HAP-1 (cell line): ENCODE measurements around the gene CTNND2.
A peak's percentile ranks its signal among the peaks of the same experiment; 100 is the strongest.

ENCODE experiments used
- DNase-seq, 2 experiments: peaks; one replicate each; pipeline ENCODE4 v3.0.0-alpha.2; 2016 to 2020; ENCODE audit warnings: low spot score in 2 of 2
- H3K27me3 ChIP-seq: fragments of 250-450 bp; sonication (Bioruptor Pico); 2 replicates; pipeline ENCODE4 v1.5.1; 2020; ENCODE audit warnings: low read depth, mild to moderate bottlenecking, moderate library complexity
- H3K36me3 ChIP-seq: fragments of 250-450 bp; sonication (Bioruptor Pico); replicated peaks from 2 replicates; pipeline ENCODE4 v1.5.1; 2020; ENCODE audit warnings: mild to moderate bottlenecking
- H3K4me1 ChIP-seq: fragments of 250-450 bp; sonication (Bioruptor Pico); 2 replicates; pipeline ENCODE4 v1.5.1; 2020; ENCODE audit warnings: mild to moderate bottlenecking
- H3K4me3 ChIP-seq: fragments of 250-450 bp; sonication (Bioruptor Pico); 2 replicates; pipeline ENCODE4 v1.5.1; 2020; ENCODE audit warnings: mild to moderate bottlenecking, moderate library complexity
- H3K9me3 ChIP-seq: fragments of 250-450 bp; sonication (Bioruptor Pico); 2 replicates; pipeline ENCODE4 v1.5.1; 2020; ENCODE audit warnings: mild to moderate bottlenecking, moderate library complexity
- in situ Hi-C: fragments of 300-500 bp; cut with MboI; formaldehyde crosslinking; loops from 3 replicates; pipeline ENCODE4 v1.14.3; 2020; ENCODE audit warnings: low sequenced_read_pairs, inconsistent platforms, mixed read lengths

CTNND2 gene

GRCh38 chr5:10994091-10994986 is 909.9 kb downstream of the CTNND2 start:
- Histone ChIP-seq H3K4me1 (no peaks in the 10 kb centered on the region), H3K4me3 (no peak overlapping the region), H3K27me3 (no peaks in the 10 kb centered on the region), H3K36me3 (no peaks in the 10 kb centered on the region), H3K9me3 (no peaks in the 10 kb centered on the region)
- in situ Hi-C loops, result no loop called here
- DNase-seq, result no peak

DNA sequence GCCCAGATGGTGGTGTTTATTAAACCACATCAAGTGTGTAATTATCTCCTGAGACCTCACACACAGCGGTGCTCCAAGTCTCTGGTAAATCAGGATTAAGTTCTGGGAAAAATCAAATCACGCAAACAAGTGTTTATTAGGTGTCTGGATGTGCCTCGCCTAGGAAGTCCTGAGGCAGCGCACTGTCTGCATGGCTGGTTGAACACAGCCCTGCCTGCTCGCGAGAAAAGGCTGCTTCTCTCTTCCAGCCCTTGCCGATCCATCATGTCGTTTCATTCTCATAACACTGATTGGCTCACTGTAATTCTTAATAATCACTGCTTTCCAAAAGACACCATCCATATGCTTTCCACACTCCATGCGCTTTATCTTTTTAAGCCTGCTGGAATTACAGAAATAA is 913.6 kb downstream of the CTNND2 start:
- no peak for DNase-seq
- Histone ChIP-seq H3K4me1 (no peaks in the 10 kb centered on the region; the same call in 1 of the 2 replicates), H3K4me3 (no peak overlapping the region), H3K9me3 (no peaks in the 10 kb centered on the region), H3K36me3 (no peaks in the 10 kb centered on the region), H3K27me3 (no peaks in the 10 kb centered on the region)
- in situ Hi-C loops, result no loop called here

- in situ Hi-C loops, result no loop called here
- no peak for DNase-seq
- Histone ChIP-seq H3K9me3 (no peaks in the 10 kb centered on the region), H3K36me3 (no peaks in the 10 kb centered on the region), H3K4me3 (no peak overlapping the region), H3K4me1 (no peaks in the 10 kb centered on the region; the same call in 1 of the 2 replicates), H3K27me3 (no peaks in the 10 kb centered on the region)
These were observed 914.5 kb downstream of the CTNND2 start for GRCh38 chr5:10989577-10990263.

GRCh38 chr5:10988622-10989021 is 915.6 kb downstream of the CTNND2 start:
- Histone ChIP-seq H3K4me1 (no peaks in the 10 kb centered on the region; the same call in 1 of the 2 replicates), H3K36me3 (no peaks in the 10 kb centered on the region), H3K27me3 (no peaks in the 10 kb centered on the region), H3K4me3 (no peak overlapping the region), H3K9me3 (no peaks in the 10 kb centered on the region)
- in situ Hi-C loops, result no loop called here
- no peak for DNase-seq

- Histone ChIP-seq H3K27me3 (no peaks in the 10 kb centered on the region), H3K4me1 (no peaks in the 10 kb centered on the region; the same call in 1 of the 2 replicates), H3K36me3 (no peaks in the 10 kb centered on the region), H3K9me3 (no peaks in the 10 kb centered on the region), H3K4me3 (no peak overlapping the region)
- peak; percentile 34 to 80 for DNase-seq
- in situ Hi-C loops, result no loop called here
These were observed 916.2 kb downstream of the CTNND2 start for GRCh38 chr5:10987925-10988504.

GRCh38 chr5:10987276-10987924 is 916.8 kb downstream of the CTNND2 start:
- H3K27me3 ChIP-seq, result no peaks in the 10 kb centered on the region
- H3K9me3 ChIP-seq, result no peaks in the 10 kb centered on the region
- no peaks in the 10 kb centered on the region for H3K36me3 ChIP-seq
- DNase-seq, result no peak
- in situ Hi-C loops, result no loop called here
- H3K4me1 ChIP-seq, result no peaks in the 10 kb centered on the region; the same call in 1 of the 2 replicates
- no peak overlapping the region for H3K4me3 ChIP-seq

DNA sequence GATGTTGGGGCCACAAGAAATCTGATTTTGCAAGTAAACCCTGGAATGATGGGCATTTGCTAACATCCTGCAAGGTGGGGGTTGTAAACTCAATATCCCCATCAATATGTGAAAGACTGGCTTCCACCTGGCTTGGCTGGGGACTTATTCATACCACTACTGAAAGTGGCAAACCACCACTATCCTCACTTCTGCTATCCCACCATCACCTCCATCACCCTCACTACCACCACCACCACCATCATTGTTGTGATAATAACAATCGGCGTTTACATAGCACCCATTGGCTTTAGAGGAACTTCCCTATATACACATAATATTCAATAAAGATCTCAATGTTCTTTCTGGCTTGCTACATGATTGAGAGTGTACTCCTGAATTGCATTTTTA is 918.5 kb downstream of the CTNND2 start:
- H3K27me3 ChIP-seq, result no peaks in the 10 kb centered on the region
- H3K9me3 ChIP-seq, result no peaks in the 10 kb centered on the region
- no peaks in the 10 kb centered on the region for H3K36me3 ChIP-seq
- H3K4me1 ChIP-seq, result no peaks in the 10 kb centered on the region; the same call in 1 of the 2 replicates
- in situ Hi-C loops, result no loop called here
- no peak for DNase-seq
- H3K4me3 ChIP-seq, result no peak overlapping the region

GRCh38 chr5:10985091-10985720 is 919.0 kb downstream of the CTNND2 start:
- Histone ChIP-seq H3K4me1 (no peaks in the 10 kb centered on the region; the same call in 1 of the 2 replicates), H3K27me3 (no peaks in the 10 kb centered on the region), H3K4me3 (no peak overlapping the region), H3K9me3 (no peaks in the 10 kb centered on the region), H3K36me3 (no peaks in the 10 kb centered on the region)
- DNase-seq, result no peak
- in situ Hi-C loops, result no loop called here

GRCh38 chr5:10984021-10984715 is 920.1 kb downstream of the CTNND2 start:
- H3K4me3 ChIP-seq, result no peak overlapping the region
- no peaks in the 10 kb centered on the region for H3K27me3 ChIP-seq
- in situ Hi-C loops, result no loop called here
- no peaks in the 10 kb centered on the region for H3K9me3 ChIP-seq
- H3K36me3 ChIP-seq, result no peaks in the 10 kb centered on the region
- H3K4me1 ChIP-seq, result no peaks in the 10 kb centered on the region; the same call in 1 of the 2 replicates
- DNase-seq, result no peak

GRCh38 chr5:10982626-10983025 is 921.6 kb downstream of the CTNND2 start:
- no peak overlapping the region for H3K4me3 ChIP-seq
- no peaks in the 10 kb centered on the region for H3K36me3 ChIP-seq
- H3K4me1 ChIP-seq, result no peaks in the 10 kb centered on the region
- in situ Hi-C loops, result no loop called here
- no peaks in the 10 kb centered on the region for H3K27me3 ChIP-seq
- no peaks in the 10 kb centered on the region for H3K9me3 ChIP-seq
- DNase-seq, result no peak

- no peak overlapping the region for H3K4me3 ChIP-seq
- in situ Hi-C loops, result no loop called here
- no peak for DNase-seq
These were observed 922.3 kb downstream of the CTNND2 start for GRCh38 chr5:10981932-10982331.

DNA sequence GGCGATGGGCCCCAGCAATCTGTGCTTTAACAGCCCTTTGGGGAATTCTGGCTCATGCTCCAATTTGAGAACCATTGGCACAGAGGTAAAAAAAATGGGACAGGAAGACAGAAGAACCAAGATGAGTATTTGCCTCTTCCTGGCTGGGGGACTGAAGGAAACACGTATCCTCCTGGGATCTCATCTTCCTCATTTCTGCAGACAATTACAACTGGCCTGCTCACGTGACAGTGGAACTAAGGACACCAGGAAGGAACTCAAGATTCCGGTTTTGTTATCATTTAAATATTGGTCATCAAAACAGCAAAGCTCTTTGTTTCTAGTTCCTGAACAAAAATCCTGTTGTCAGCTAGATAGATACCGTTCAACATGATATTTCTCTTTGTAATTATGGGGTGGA is 927.2 kb downstream of the CTNND2 start:
- H3K9me3 ChIP-seq, result no peaks in the 10 kb centered on the region
- DNase-seq, result no peak
- H3K4me3 ChIP-seq, result no peak overlapping the region
- H3K36me3 ChIP-seq, result no peaks in the 10 kb centered on the region
- H3K4me1 ChIP-seq, result no peaks in the 10 kb centered on the region
- in situ Hi-C loops, result no loop called here
- no peaks in the 10 kb centered on the region for H3K27me3 ChIP-seq

More at GRCh38 chr5:10981932-10982331, 922.3 kb downstream of the CTNND2 start:
- no peaks in the 10 kb centered on the region for H3K9me3 ChIP-seq
- H3K27me3 ChIP-seq, result no peaks in the 10 kb centered on the region
- H3K36me3 ChIP-seq, result no peaks in the 10 kb centered on the region
- no peaks in the 10 kb centered on the region for H3K4me1 ChIP-seq

- Histone ChIP-seq H3K4me1 (no peaks in the 10 kb centered on the region), H3K36me3 (no peaks in the 10 kb centered on the region), H3K27me3 (no peaks in the 10 kb centered on the region), H3K9me3 (no peaks in the 10 kb centered on the region), H3K4me3 (no peak overlapping the region)
- DNase-seq, result no peak
- in situ Hi-C loops, result no loop called here
These were observed 928.3 kb downstream of the CTNND2 start for GRCh38 chr5:10975945-10976344.
